HK-2 (cell line): Measurements from ENCODE around the gene TBP.
"Not testable (repeated sequence)": the region's sequence is repeated elsewhere in the genome, so short reads cannot be mapped to it uniquely, and the experiment has no call there.

Experiments used
- DNase-seq: peaks from one replicate; pipeline ENCODE4 v3.0.0-alpha.2; 2018; ENCODE audit not compliant: unreplicated experiment

The TBP gene

DNA sequence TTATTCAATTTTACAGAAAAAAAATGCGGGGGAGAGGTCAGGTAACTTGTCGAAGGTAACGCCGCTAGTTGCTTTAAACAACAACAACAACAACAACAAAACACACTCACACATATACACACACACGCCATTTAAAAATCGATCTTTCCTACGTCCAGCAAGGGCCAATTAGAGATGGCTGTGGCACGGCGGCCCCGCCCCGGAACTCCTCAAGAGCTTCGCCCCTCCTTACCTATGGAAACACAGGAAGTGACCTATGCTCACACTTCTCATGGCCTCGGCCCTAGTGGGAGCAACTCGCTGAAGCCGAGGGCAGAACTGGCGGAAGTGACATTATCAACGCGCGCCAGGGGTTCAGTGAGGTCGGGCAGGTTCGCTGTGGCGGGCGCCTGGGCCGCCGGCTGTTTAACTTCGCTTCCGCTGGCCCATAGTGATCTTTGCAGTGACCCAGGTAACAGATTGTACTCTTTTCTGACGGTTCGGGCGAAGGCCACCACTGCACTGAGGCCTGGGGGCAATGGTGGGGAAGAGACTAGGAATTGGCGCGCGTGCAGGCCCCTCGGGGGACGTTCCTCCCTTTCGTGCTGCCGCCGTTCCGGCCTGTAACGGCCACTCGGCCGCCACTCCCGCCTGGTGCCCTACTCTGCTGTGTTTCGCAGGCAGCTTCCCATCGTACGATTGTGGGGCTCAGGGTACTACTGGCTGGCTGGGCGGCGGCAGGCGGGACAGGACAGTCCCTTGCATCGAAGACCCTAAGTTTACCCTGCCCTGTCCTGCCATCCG lies at the start of gene TBP:
Gene TBP (plus strand): TSS at position 357 of the 783 bp plus-strand sequence. CDS start 2,661 bp downstream, outside the sequence.
- peak; percentile 95 for DNase-seq

DNA sequence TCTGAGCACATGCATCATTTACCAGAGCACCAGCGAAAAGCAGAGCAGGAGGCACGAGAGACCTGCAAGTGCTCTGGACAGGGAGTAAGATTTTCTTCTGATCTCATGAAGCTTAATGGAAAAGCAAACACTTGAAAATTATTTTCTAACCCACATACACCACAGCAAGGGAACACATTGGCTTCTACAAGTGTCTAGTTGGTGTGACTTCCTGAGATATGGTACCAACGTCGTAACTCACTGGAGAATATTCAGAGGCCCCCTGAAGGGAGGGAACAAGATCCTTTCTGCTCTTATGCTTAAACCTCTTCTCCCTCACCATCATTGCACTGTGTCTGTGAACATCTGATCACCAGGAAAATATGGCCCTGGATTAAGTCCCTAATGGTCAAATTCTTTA lies 49.7 kb upstream of the TBP start:
- DNase-seq: no peak

DNA sequence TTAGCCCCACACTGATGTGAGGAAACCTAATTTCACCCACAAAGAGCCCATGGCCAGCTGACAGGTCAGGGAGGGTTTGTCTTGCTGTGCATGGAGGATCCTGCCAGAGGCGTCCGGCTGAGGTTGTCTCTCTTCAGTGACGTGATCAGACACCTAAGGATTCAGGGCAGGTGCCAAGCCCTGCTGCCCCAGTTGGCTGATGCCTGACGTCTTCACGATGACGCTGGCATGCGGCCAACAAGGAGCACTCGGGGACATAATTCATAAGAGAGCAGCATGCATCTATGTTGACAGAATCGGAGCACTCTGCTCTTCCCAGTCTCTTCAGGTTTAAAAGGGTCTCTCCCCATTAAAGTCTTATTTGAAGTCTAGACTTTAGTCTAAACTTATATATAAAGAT lies 48.9 kb upstream of the TBP start:
- no peak for DNase-seq

DNA sequence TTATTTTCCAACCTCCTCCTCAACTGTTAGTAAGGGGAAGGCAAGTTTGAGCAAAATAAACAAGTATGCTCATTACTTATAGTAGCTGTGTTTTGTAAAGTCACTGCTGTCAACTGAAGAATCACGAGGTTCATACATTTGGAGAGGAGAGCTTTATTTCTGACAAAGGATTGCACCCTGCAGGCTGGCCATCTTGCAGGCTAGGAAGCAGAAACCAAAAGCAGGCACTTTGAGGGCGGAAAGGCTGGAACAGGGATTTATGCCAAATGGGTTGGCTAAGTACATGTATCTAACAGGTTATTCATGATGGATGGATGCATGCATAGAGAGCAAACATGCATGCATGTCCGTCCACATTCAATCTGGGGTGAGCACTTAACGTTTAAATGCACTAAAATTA lies 47.7 kb upstream of the TBP start:
- DNase-seq: no peak

DNA sequence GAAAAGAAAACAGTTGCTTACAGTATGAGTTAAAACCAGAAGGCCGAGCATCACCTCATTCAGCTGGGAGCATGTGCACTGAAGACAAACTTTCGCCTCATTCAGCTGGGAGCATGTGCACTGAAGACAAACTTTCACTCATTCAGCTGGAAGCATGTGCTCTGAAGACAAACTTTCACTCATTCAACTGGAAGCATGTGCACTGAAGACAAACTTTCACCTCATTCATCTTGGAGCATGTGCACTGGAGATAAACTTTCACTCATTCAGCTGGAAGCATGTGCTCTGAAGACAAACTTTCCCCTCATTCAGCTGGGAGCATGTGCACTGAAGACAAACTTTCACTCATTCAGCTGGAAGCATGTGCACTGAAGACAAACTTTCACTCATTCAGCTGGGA lies 46.4 kb upstream of the TBP start:
- not testable (repeated sequence) for DNase-seq

DNA sequence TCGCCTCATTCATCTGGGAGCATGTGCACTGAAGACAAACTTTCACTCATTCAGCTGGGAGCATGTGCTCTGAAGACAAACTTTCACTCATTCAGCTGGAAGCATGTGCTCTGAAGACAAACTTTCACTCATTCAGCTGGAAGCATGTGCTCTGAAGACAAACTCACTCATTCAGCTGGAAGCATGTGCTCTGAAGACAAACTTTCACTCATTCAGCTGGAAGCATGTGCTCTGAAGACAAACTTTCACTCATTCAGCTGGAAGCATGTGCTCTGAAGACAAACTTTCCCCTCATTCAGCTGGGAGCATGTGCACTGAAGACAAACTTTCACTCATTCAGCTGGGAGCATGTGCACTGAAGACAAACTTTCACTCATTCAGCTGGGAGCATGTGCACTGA lies 45.9 kb upstream of the TBP start:
- DNase-seq: not testable (repeated sequence)

DNA sequence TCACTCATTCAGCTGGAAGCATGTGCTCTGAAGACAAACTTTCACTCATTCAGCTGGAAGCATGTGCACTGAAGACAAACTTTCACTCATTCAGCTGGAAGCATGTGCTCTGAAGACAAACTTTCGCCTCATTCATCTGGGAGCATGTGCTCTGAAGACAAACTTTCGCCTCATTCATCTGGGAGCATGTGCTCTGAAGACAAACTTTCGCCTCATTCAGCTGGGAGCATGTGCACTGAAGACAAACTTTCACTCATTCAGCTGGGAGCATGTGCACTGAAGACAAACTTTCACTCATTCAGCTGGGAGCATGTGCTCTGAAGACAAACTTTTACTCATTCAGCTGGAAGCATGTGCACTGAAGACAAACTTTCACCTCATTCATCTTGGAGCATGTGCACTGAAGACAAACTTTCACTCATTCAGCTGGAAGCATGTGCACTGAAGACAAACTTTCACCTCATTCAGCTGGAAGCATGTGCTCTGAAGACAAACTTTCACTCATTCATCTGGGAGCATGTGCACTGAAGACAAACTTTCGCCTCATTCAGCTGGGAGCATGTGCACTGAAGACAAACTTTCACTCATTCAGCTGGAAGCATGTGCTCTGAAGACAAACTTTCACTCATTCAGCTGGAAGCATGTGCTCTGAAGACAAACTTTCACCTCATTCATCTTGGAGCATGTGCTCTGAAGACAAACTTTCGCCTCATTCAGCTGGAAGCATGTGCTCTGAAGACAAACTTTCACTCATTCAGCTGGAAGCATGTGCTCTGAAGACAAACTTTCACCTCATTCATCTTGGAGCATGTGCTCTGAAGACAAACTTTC lies 45.1 kb upstream of the TBP start:
- not testable (repeated sequence) for DNase-seq

DNA sequence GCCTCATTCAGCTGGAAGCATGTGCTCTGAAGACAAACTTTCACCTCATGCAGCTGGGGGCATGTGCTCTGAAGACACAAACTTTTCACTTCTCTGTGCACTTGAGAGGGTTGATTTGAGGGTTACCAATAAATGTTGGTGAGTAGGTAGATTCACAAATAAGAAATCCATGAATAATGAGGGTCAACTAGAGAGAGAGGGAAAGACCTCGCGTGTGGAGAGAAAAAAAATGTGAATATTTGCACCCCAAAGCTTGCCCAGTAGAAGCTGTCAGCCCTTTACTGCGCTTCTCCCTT lies 44.5 kb upstream of the TBP start:
- DNase-seq: no peak

DNA sequence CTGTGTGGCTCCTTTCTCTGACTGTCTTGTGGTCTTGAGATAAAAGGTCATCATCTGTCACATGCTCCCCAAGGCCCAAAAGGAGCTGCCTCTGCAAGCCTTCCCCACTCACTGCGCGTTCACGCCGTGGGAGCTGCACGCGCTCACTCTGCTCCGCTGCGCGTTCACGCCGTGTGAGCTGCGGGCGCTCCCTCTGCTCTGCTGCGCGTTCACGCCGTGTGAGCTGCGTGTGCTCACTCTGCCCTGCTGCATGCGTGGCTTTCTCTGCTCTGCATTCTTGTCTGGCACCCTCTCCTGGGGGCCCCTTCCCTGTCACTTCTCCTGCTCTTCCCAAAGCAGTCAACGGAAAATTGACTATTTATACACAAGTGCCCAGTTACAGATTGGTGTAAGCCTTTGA lies 43.5 kb upstream of the TBP start:
- no peak for DNase-seq

DNA sequence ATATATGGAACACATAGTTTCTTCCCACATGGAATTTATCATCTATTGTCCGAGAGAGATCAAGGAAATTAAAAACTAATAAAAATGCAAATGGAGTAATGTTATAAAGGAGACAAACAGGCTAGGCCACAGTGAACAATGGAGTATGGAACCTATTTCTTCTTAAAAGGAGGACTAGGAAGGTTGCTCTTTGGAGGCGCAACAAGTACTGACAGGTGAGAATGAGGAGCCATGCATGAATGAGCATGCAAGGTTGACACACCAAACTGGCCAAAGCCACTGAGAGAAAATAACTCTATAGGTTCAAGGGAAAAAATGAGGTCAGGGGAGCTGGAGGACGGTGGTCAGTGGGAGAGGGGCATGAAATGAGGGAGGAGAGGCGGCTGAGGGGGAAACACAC lies 41.9 kb upstream of the TBP start:
- no peak for DNase-seq

DNA sequence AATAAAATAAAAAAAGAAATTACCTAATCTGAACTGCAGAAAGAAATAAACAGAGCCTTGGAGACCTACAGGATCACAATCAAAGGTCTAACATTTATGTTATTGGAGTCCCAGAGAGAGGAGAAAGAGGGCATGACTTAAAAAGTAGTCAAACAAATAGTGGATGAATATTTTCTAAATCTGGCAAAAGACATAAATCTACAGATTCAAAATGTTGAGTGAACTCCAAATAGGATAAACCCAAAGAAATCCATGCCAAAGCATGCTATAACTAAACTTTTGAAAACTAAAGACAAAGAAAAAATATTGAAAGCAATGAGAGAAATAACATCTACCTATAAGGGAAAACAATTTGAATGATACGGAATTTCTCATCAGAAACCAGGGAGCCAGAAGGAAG lies 39.3 kb upstream of the TBP start:
- DNase-seq: no peak

DNA sequence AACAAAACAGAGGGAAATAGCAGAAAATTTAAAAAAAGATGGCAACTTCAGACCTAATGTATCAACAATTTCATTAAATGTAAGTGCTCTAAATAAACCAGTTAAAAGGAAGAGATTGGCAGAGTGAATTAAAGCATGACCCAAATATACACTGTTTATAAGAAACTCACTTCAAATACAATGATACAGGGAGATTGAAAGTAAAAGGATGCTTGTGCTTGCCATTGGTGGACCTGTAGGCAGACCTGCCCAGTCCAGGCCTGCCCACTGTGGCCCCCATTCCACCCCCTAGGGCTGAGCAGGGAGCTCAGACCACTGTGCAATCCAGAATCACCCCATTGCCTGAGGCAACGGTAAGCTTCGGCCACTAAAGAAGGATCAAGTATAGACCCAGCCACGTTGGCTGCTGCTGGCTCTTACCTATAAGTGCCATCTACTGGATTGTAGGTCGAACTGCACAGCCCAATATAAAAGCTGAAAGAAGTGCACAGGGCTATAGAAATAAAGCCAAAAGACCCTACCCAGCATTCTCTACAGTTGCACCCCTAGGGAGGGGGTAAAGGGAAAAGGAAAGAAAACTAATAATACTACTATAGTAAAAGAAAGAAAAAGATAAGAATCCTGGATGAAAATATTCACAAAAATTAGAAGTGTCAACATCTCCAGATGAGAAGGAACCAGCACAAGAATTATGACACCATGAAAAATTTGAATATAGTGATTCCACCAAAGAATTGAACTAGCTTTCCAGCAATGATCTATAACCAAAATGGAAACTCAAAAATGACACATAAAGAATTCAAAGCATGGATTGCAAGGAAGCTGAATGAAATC lies 37.2 kb upstream of the TBP start:
- peak; percentile 49 for DNase-seq

DNA sequence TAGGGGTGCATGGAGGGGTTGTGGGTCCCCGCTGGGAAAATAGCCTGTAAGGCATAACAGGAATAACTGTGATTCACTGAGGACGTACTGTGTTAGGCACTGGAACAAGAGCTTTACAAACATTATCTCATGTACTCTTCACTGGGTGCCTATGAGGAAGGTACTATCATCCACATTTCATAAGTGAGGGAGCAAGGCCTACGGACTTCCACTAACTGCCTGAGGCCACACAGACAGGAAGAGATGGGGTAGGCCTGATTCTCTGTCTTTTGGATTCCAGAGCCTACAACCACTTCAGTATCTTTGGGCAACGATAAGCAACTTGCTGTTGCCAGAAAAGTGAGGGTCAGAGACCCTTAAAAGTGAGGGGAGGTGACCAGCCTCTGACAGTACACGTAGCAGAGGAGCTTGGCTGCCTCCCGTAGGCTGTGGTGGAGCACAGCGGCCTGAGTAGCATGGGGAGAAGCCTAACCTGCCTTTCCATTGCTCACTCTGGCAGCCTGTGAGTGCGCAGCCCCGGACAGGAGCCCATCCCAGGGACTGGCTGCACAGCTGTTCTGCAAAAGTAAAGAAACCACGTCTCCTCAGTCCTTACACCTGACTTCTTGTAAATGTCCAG lies 31.5 kb upstream of the TBP start:
- DNase-seq: peak; percentile 24

DNA sequence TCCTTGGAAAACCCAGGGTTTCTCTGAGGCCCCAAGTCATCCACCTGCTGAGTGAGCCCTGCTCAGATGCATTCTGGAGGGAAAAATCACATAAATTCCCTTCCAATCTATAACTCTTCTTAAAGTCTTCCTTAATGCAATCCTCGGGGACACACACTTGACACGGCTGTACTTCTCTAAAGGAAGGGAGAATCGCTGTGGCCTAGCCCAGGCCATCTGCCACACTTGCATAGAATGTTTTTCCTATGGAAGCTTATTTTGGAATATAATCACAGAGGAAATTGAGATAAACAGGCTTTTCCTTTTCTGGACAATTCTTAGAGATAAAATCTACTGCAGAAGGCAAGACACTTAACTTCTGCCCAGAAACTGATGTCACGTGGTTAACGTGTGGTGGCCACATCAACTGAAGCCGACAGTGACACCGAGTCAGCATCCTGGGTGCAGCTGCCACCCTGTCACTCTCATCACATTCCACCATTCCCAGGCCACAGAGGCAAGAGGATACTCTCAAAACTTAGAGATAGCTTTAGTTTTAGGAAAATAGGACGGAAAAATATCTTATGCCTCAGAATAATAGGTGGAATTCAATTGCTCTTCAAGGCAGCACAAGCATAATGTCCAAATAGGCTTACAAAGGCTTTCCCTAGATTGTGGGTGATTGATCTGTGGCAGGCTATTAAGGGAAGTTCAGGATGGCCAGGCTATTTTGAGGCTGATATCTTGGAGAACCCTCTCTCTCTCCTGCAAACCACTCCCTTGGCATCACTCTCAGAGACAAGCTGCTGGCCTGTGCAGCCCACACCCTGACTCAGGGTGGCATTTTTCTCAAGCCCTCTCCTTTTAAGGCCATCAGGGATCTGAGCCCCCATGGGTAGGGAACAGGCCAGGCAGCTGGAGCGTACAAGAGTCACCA lies 30.7 kb upstream of the TBP start:
- DNase-seq: no peak

DNA sequence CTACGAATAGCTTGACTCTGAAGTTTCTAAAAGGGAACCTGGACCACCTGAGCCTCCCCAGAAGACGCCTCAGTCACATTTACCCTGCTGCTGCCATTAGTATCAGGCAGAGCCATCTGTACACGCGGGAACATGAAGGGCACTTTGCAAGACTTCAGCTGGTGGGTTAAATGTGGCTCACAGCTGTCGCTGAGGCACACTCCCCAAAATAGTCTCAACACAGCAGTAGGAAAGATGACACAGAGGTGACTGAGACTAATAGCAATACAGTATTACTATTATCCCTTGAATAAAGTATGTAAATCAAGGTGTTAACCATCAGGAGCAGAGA lies 30.0 kb upstream of the TBP start:
- no peak for DNase-seq

DNA sequence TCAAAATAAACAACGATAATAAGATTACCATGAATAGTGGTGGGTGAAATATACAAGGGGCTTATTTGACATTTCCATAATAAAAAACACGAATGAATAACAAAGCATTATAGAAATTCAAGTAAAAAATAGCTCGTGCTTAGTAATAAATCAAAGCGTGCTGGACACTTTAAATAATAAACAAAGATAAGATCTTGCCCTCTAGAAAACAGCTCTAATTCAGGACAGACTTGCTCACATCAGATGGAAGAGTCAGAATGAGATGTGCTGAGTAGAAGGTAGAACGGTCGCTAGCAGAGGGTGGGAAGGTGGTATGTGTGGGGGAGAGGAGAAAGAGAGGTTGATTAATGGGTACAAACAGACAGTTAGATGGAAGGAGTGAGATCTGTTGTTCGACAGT lies 28.4 kb upstream of the TBP start:
- DNase-seq: no peak

DNA sequence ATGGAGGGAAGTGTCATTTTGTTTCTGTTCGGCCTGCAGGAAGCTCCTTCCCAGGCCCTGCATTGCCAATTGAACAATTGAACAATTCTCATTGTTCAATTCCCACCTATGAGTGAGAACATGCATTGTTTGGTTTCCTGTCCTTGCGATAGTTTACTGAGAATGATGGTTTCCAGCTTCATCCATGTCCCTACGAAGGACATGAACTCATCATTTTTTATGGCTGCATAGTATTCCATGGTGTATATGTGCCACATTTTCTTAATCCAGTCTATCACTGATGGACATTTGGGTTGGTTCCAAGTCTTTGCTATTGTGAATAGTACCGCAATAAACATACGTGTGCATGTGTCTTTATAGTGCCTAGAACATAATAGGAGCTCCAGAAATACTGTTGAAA lies 26.2 kb upstream of the TBP start:
- not testable (repeated sequence) for DNase-seq

DNA sequence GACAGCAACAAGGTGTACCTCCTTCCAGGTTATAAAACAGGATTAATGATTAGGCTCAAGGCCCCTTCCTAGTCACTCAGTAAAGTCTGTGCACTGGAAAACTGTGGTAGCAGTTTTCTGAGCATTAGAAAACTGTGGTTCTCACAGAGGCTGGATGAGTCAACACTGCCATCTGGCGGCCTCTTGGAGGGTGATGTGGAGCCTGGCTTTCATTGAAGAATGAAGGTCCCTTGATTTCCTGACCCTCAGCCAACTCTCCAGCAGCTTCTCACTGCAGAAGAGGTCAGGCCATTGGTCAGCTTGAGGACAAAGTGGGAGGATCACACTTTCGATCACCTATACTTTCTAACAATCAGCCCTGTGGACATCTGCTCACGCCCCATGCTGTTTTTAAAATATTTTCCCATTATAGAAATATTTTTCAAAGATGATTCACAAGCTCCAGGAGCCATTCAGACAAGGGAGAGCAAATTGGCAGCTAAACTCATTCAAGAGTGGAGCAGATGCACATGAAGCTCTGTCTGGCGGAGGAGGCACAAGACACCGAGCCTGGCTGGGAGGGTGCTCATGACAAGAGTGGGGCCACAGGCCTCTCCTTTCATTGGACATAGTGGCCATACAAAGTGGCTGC lies 24.2 kb upstream of the TBP start:
- DNase-seq: peak; percentile 65

DNA sequence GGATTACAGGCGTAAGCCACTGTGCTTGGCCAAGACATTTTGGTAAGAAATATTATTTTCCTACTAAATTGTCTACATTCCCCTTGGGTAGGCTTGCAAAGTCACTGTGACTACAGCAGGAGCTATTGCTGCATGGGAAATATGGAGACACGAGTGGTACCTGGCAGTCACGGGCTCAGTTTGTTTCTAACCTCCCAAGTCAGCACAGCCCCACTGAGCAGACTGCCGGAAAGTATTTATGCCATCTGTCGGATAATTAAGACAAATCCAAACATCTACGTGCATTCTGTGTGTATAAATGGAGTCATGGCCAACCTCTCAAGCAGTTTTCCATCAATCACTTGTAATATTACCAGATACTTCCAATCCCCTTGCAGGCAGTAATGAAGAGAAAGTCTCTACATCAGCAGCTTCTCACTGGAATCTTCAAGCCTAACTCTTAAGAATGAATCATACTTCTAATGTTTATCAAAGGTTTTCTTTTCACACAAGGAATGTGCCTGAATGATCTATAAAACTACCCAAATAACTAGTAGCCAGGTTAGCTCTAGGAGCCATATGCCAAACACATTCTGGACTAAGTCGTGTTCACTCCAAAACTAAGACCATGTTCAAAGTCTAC lies 21.2 kb upstream of the TBP start:
- DNase-seq: no peak

DNA sequence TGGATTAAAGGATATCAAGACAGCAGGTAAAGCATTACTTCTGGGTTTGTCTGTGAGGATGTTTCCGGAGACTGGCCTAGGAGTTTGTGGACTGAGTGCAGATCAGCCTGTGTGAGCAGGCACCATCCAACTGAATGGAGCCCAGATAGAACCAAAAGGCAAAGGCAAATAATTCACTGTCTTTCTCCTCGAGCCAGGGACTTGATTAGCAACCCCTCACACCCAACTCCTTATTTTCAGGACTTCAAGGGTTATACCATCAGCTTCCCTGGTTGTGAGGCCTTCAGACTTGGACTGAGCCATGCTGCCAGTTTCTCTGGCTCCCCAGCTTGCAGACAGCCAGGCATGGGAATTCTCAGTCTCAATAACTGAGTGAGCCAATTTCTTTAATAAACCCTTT lies 20.4 kb upstream of the TBP start:
- DNase-seq: no peak
